GM18526 (cell line): ENCODE measurements around the gene CFD.

Source experiments
- POLR2A ChIP-seq: IDR thresholded peaks from 3 replicates; pipeline ENCODE4 v1.6.1; 2011; ENCODE audit not compliant: insufficient read length; ENCODE audit errors: extremely low read depth

The CFD gene

GRCh38 chr19:872266-872951, 12.9 kb downstream of the CFD start:
- no peak for TF ChIP-seq POLR2A

GRCh38 chr19:873084-873483, 13.6 kb downstream of the CFD start:
- no peak for TF ChIP-seq POLR2A

- TF ChIP-seq POLR2A = no peak
These were observed 14.1 kb downstream of the CFD start for GRCh38 chr19:873561-874041.

- TF ChIP-seq POLR2A = no peak
These were observed 15.9 kb downstream of the CFD start for GRCh38 chr19:875265-875879.

GRCh38 chr19:876089-876488, 16.6 kb downstream of the CFD start:
- TF ChIP-seq POLR2A = no peak

- TF ChIP-seq POLR2A = no peak
These were observed 17.4 kb downstream of the CFD start for GRCh38 chr19:876780-877314.

- no peak for TF ChIP-seq POLR2A
These were observed 20.4 kb downstream of the CFD start for GRCh38 chr19:879711-880438.

GRCh38 chr19:881385-882071, 22.1 kb downstream of the CFD start:
- no peak for TF ChIP-seq POLR2A

- no peak for TF ChIP-seq POLR2A
These were observed 23.5 kb downstream of the CFD start for GRCh38 chr19:882871-883497.

- TF ChIP-seq POLR2A = no peak
These were observed 24.3 kb downstream of the CFD start for GRCh38 chr19:883661-884211.

GRCh38 chr19:884420-885211, 25.2 kb downstream of the CFD start:
- TF ChIP-seq POLR2A = no peak

GRCh38 chr19:885536-886224, 26.2 kb downstream of the CFD start:
- no peak for TF ChIP-seq POLR2A

- no peak for TF ChIP-seq POLR2A
These were observed 27.6 kb downstream of the CFD start for GRCh38 chr19:887072-887471.
